Panc1 (cell line): ENCODE measurements around the gene LIME1. TPM values are rescaled to one million over a fixed set of nuclear protein-coding genes. Genes with fewer than 3 reads are reported as not detected.
A peak's percentile ranks its signal among the peaks of the same experiment; 100 is the strongest.

Experiments
- ATAC-seq: fragments of 200-7000 bp; cut with Tn5 transposase; 2 replicates; pipeline ENCODE4 v1.9.1; 2020; ENCODE audit warnings: mild to moderate bottlenecking, moderate library complexity
- BruUV-seq: library from RNA; stranded (reverse); fragments of 400-500 nt; replicated peaks from 2 replicates; lab custom pipeline; 2021; lab: Mats Ljungman, UMichigan
- CTCF ChIA-PET: fragments of 300-600 bp; sonication (Branson Sonifier 250); formaldehyde crosslinking; loops from one replicate; lab custom pipeline; 2022; ENCODE audit warnings: antibody characterized with exemption; lab: Charles Lee
- POLR2A ChIA-PET: fragments of 300-600 bp; sonication (Branson Sonifier 250); formaldehyde crosslinking; loops from one replicate; lab custom pipeline; 2022; ENCODE audit warnings: antibody characterized with exemption; lab: Charles Lee
- DNase-seq: peaks from one replicate; pipeline ENCODE4 v3.0.0-alpha.2; 2010; ENCODE audit warnings: low read depth, low spot score
- H3K27ac ChIP-seq: 2 replicates; pipeline ENCODE4 v1.5.1; 2011; ENCODE audit warnings: mild to moderate bottlenecking, low read length, inconsistent platforms
- H3K27me3 ChIP-seq: fragments of 200-500 bp; sonication (Bioruptor generic); 2 replicates; pipeline ENCODE4 v1.6.0; 2014; ENCODE audit warnings: low read length, inconsistent platforms; ENCODE audit not compliant: control insufficient read depth, insufficient read depth
- H3K36me3 ChIP-seq: fragments of 200-500 bp; sonication (Bioruptor generic); 2 replicates; pipeline ENCODE4 v1.5.1; 2014; ENCODE audit warnings: inconsistent platforms, mild to moderate bottlenecking, low read length, moderate library complexity; ENCODE audit not compliant: control insufficient read depth, insufficient read depth
- H3K4me1 ChIP-seq: 2 replicates; pipeline ENCODE4 v1.5.1; 2011; ENCODE audit warnings: inconsistent platforms, mild to moderate bottlenecking, low read length, moderate library complexity; ENCODE audit not compliant: control insufficient read depth, insufficient read depth
- H3K4me3 ChIP-seq, 2 experiments: 2 replicates each; pipeline ENCODE4 v1.5.1; 2011 to 2012; ENCODE audit warnings: low read depth in 2 of 2, low read length in 2 of 2, mild to moderate bottlenecking in 2 of 2, inconsistent platforms in 1 of 2, moderate library complexity in 1 of 2
- H3K9me3 ChIP-seq: fragments of 200-500 bp; sonication (Bioruptor generic); 2 replicates; pipeline ENCODE4 v1.5.1; 2014; ENCODE audit warnings: low read depth, mild to moderate bottlenecking, inconsistent platforms, low read length, moderate library complexity; ENCODE audit not compliant: control insufficient read depth, insufficient read depth
- POLR2AphosphoS5 ChIP-seq: IDR thresholded peaks from 2 replicates; pipeline ENCODE4 v1.6.1; 2012; ENCODE audit warnings: mild to moderate bottlenecking, low read depth, low read length, moderate library complexity
- SIN3A ChIP-seq: IDR thresholded peaks from 2 replicates; pipeline ENCODE4 v1.6.1; 2012; ENCODE audit warnings: low read depth, mild to moderate bottlenecking, low read length, moderate library complexity, borderline replicate concordance; ENCODE audit not compliant: insufficient read depth
- TCF7L2 ChIP-seq: IDR thresholded peaks from 2 replicates; pipeline ENCODE4 v1.6.1; 2011; ENCODE audit warnings: mild to moderate bottlenecking, low read depth, low read length, inconsistent platforms
- in situ Hi-C: cut with HindIII; loops from 2 replicates; pipeline ENCODE4 v1.10.0; 2016; ENCODE audit warnings: low sequenced_read_pairs, low pct_unique_long_range_greater_than_20kb
- intact Hi-C: fragments of 100-400 bp; cut with micrococcal nuclease; formaldehyde crosslinking; loops from one replicate; pipeline ENCODE4 v1.10.0; 2022; ENCODE audit not compliant: unreplicated experiment
- total RNA-seq: library from RNA; stranded (reverse); gene quantifications from one replicate; pipeline ENCODE4 v1.2.1, GENCODE V29; 2021; ENCODE audit not compliant: unreplicated experiment
- TF ChIP-seq, protein P1 (sequence below), 2 experiments: IDR thresholded peaks; 2 replicates each; pipeline ENCODE4 v1.6.1; 2011 to 2012; ENCODE audit warnings: low read depth in 2 of 2, control low read depth in 1 of 2, low read length in 1 of 2, mild to moderate bottlenecking in 1 of 2, moderate library complexity in 1 of 2; ENCODE audit not compliant: insufficient read depth in 1 of 2
- TF ChIP-seq, protein P2 (sequence below): fragments of 450-650 bp; IDR thresholded peaks from 2 replicates; pipeline ENCODE4 v1.5.1; 2017; ENCODE audit warnings: mild to moderate bottlenecking

LIME1 gene
- total RNA-seq, 1 experiment from 2014 or later = 15.2 TPM

GRCh38 chr20:63708301-63709148, 27.9 kb upstream of the LIME1 start:
- CTCF ChIA-PET = interaction anchor here (0.7 kb wide), 1 partner anchor 157 kb away, joined by 5 read pairs; the partner anchor contains the start of gene TPD52L2
- Histone ChIP-seq H3K27me3 (no peaks in the 10 kb centered on the region), H3K4me1 (peaks cover 16% of the 10 kb centered on the region), H3K9me3 (no peaks in the 10 kb centered on the region), H3K4me3 (peak overlapping the region; percentile 76 to 90), H3K36me3 (peaks cover 14% of the 10 kb centered on the region; the same call in 1 of the 2 replicates), H3K27ac (peak overlapping the region; percentile 76)
- DNase-seq (no peak), ATAC-seq (peak; percentile 31)
- in situ Hi-C loops (no loop called here), intact Hi-C loops (no loop called here)
- BruUV-seq = TSS peak; percentile 72
- POLR2A ChIA-PET = interaction anchor here (0.6 kb wide), 1 partner anchor 188 kb away, joined by 3 read pairs; no protein-coding TSS in a partner anchor
- TF ChIP-seq SIN3A (0 out of 2 replicates have a peak, but pooled peaks have one; percentile 48), TCF7L2 (no peak)

GRCh38 chr20:63709149-63709527, 27.3 kb upstream of the LIME1 start:
- TF ChIP-seq SIN3A = 0 out of 2 replicates have a peak, but pooled peaks have one; percentile 0
- TF ChIP-seq, protein P1, sequence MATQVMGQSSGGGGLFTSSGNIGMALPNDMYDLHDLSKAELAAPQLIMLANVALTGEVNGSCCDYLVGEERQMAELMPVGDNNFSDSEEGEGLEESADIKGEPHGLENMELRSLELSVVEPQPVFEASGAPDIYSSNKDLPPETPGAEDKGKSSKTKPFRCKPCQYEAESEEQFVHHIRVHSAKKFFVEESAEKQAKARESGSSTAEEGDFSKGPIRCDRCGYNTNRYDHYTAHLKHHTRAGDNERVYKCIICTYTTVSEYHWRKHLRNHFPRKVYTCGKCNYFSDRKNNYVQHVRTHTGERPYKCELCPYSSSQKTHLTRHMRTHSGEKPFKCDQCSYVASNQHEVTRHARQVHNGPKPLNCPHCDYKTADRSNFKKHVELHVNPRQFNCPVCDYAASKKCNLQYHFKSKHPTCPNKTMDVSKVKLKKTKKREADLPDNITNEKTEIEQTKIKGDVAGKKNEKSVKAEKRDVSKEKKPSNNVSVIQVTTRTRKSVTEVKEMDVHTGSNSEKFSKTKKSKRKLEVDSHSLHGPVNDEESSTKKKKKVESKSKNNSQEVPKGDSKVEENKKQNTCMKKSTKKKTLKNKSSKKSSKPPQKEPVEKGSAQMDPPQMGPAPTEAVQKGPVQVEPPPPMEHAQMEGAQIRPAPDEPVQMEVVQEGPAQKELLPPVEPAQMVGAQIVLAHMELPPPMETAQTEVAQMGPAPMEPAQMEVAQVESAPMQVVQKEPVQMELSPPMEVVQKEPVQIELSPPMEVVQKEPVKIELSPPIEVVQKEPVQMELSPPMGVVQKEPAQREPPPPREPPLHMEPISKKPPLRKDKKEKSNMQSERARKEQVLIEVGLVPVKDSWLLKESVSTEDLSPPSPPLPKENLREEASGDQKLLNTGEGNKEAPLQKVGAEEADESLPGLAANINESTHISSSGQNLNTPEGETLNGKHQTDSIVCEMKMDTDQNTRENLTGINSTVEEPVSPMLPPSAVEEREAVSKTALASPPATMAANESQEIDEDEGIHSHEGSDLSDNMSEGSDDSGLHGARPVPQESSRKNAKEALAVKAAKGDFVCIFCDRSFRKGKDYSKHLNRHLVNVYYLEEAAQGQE (IDR thresholded peaks at IDR 0.05; ENCODE audit: insufficient read depth in 1 of 2, low read depth in 2 of 2, low read length in 1 of 2) = no peak
- in situ Hi-C loops (no loop called here), intact Hi-C loops (no loop called here)
- CTCF ChIA-PET = no interaction called here
- no TSS peak for BruUV-seq
- H3K27me3 ChIP-seq = no peaks in the 10 kb centered on the region
- H3K36me3 ChIP-seq = peaks cover 14% of the 10 kb centered on the region; the same call in 1 of the 2 replicates
- peaks cover 16% of the 10 kb centered on the region for H3K4me1 ChIP-seq
- H3K9me3 ChIP-seq = no peaks in the 10 kb centered on the region
- DNase-seq (no peak), ATAC-seq (no peak)
- H3K4me3 ChIP-seq = peak overlapping the region; percentile 76 to 90
- peak overlapping the region; percentile 76 for H3K27ac ChIP-seq
- POLR2A ChIA-PET = no interaction called here

- DNase-seq (no peak), ATAC-seq (no peak)
- ChIA-PET CTCF (no interaction called here), POLR2A (interaction anchor here (0.7 kb wide), 1 partner anchor 12 kb away, joined by 3 read pairs; no protein-coding TSS in a partner anchor)
- TF ChIP-seq, protein P2, sequence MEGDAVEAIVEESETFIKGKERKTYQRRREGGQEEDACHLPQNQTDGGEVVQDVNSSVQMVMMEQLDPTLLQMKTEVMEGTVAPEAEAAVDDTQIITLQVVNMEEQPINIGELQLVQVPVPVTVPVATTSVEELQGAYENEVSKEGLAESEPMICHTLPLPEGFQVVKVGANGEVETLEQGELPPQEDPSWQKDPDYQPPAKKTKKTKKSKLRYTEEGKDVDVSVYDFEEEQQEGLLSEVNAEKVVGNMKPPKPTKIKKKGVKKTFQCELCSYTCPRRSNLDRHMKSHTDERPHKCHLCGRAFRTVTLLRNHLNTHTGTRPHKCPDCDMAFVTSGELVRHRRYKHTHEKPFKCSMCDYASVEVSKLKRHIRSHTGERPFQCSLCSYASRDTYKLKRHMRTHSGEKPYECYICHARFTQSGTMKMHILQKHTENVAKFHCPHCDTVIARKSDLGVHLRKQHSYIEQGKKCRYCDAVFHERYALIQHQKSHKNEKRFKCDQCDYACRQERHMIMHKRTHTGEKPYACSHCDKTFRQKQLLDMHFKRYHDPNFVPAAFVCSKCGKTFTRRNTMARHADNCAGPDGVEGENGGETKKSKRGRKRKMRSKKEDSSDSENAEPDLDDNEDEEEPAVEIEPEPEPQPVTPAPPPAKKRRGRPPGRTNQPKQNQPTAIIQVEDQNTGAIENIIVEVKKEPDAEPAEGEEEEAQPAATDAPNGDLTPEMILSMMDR = no peak
- no peak for TF ChIP-seq SIN3A
- TF ChIP-seq, protein P1 (IDR thresholded peaks at IDR 0.05; ENCODE audit: insufficient read depth in 1 of 2, low read depth in 2 of 2, low read length in 1 of 2) = no peak
- no peak for TF ChIP-seq TCF7L2
- TF ChIP-seq POLR2AphosphoS5 = no peak
- H3K27ac ChIP-seq = no peak overlapping the region
- no TSS peak for BruUV-seq
- intact Hi-C loops = no loop called here
- in situ Hi-C loops = no loop called here
- H3K36me3 ChIP-seq = peaks cover 8% of the 10 kb centered on the region; the same call in 1 of the 2 replicates
- no peaks in the 10 kb centered on the region for H3K27me3 ChIP-seq
- H3K9me3 ChIP-seq = no peaks in the 10 kb centered on the region
- H3K4me3 ChIP-seq = no peak overlapping the region
- H3K4me1 ChIP-seq = peaks cover 9% of the 10 kb centered on the region
Observed at GRCh38 chr20:63711085-63711645, 25.3 kb upstream of the LIME1 start.
